ENCODE measurements around the gene JADE2. TPM values are rescaled to one million over a fixed set of nuclear protein-coding genes. Genes with fewer than 3 reads are reported as not detected.
"Not testable (repeated sequence)": the region's sequence is repeated elsewhere in the genome, so short reads cannot be mapped to it uniquely, and the experiment has no call there.

The JADE2 gene
- total RNA-seq, 2 donors from 2014 or later: 28.0 to 41.0 TPM

DNA sequence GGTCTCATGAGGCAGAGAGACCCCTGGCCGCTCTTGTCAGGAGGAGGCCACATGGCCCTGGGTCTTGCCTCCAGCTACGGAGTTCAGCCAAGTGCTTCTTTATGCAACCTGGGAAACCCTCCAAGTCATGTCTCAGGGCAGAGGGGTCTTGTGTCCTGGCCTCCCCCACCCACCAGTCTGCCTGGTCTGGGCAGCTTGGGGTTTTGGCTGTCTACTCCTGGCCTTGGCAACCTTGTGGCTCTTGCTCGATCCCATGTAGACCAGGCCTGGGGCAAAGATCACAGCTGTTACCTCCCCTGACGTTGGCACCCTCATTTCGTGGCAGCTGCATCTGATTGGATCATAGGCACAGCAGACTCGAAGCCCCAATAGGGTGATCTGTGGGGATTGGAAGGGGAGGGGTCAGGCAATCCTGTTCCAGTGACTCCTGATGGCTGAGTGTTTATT lies 28.4 kb downstream of the JADE2 start:
- 51 to 100% methylated on average over 1 to 6 of the region's 6 CpGs for WGBS, 2 donors
- H3K4me1 ChIP-seq: peaks cover 44% of the 10 kb centered on the region
- no peak overlapping the region for H3K4me3 ChIP-seq
- TF ChIP-seq POLR2A (IDR thresholded peaks at IDR 0.05): no peak
- TF ChIP-seq, protein P1, sequence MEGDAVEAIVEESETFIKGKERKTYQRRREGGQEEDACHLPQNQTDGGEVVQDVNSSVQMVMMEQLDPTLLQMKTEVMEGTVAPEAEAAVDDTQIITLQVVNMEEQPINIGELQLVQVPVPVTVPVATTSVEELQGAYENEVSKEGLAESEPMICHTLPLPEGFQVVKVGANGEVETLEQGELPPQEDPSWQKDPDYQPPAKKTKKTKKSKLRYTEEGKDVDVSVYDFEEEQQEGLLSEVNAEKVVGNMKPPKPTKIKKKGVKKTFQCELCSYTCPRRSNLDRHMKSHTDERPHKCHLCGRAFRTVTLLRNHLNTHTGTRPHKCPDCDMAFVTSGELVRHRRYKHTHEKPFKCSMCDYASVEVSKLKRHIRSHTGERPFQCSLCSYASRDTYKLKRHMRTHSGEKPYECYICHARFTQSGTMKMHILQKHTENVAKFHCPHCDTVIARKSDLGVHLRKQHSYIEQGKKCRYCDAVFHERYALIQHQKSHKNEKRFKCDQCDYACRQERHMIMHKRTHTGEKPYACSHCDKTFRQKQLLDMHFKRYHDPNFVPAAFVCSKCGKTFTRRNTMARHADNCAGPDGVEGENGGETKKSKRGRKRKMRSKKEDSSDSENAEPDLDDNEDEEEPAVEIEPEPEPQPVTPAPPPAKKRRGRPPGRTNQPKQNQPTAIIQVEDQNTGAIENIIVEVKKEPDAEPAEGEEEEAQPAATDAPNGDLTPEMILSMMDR (IDR thresholded peaks at IDR 0.05): no peak
- H3K9me3 ChIP-seq: no peaks in the 10 kb centered on the region
- peak overlapping the region in 3 of 4 donors; percentile 23 to 46 (median 38) for H3K27ac ChIP-seq
- intact Hi-C loops (cut with DNase I): no loop called here
- no peak for ATAC-seq
- H3K27me3 ChIP-seq: no peaks in the 10 kb centered on the region
- H3K36me3 ChIP-seq (replicated peaks in 1 of 2; ENCODE audit: insufficient read depth in 1 of 2, low read depth in 2 of 2): peaks cover 0 to 4% of the 10 kb centered on the region in 2 donors
- DNase-seq: no peak

DNA sequence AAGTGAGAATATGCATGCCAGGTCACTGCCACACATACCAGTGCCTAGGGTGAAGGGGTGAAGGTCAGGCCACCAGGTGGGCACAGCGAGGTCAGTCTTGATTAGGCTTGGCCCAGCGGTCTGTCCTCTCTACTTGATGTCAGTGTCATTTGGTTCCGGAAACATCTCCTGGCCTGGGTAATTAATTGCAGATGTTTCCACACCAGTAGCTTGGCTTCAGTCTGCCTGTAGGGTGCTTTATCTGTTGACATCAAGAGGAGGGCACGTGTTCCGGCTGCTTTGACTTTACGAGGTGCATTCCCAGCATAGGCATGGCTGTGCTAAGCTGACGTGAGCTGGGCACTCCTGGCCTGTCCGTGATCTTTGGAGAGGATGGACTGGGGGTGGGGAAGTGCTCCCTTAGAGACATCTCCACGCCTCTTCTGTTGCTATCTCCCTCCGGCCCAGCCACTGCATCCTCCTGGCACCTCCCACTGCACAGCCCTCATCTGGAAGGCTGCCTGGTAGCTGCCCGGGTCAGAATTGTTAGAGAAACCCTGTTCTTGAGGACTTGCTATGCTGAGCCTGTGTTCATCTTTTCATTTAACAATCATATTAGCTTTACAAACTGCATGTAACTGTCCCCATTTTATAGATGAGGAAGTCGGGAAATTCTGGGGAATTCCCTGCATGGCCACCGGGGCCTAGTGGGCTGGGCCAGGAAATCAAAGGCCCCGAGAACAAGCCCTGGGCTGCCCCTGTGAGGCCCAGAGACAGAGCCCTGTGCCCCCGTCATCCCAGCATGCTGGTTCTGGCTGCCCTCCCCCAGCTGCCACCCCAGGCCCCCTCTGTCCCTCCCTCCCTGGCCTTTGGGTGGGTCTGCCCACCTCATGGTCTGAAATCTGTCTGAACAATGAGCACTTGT lies 29.1 kb downstream of the JADE2 start:
- WGBS, 2 donors: 53 to 56% methylated on average over 7 to 15 of the region's 15 CpGs
- no peaks in the 10 kb centered on the region for H3K27me3 ChIP-seq
- ATAC-seq (no peak), DNase-seq (peak in 3 of 4 donors; percentile 40 to 60 (median 47))
- H3K9me3 ChIP-seq: no peaks in the 10 kb centered on the region
- TF ChIP-seq, protein P1 (IDR thresholded peaks at IDR 0.05): no peak
- TF ChIP-seq POLR2A (IDR thresholded peaks at IDR 0.05): no peak
- H3K36me3 ChIP-seq (replicated peaks in 1 of 2; ENCODE audit: insufficient read depth in 1 of 2, low read depth in 2 of 2): peaks cover 0 to 4% of the 10 kb centered on the region in 2 donors
- H3K27ac ChIP-seq: peak overlapping the region in 2 of 4 donors; percentile 38 to 46
- no peak overlapping the region for H3K4me3 ChIP-seq
- intact Hi-C loops (cut with DNase I): no loop called here
- peaks cover 44% of the 10 kb centered on the region for H3K4me1 ChIP-seq

DNA sequence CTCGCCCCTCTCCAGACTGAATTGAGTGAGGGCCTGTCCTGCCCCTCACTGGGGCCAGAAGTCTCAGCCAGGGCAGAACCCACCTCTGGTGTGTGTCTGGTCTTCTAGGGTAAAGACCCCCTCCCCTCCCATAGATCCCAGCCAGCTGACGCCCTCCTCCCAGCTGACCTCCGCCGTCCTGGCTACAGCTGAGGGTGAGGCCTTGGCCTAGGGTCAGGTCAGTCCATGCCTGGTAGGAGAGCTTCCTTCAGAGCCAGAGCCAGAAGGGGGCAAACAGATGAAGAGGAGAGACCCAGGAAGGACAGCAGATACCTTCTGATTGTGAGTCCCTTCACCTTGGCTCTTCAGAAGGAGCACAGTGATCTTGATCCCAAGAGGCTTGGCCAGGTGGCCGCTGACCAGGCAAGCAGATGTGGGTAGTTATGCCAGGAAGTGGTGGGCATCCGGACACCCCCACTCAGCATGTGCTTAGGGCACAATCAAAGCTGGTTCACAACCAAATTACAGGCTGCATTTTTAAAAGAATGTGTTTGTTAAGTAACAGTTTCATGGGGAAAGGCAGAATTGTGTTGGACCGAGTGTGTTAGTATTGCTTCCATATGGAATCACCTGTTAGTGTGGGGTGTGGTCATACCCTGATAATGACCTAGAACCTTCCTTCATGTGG lies 29.9 kb downstream of the JADE2 start:
- peaks cover 40% of the 10 kb centered on the region for H3K4me1 ChIP-seq
- peaks cover 6 to 10% of the 10 kb centered on the region in 2 donors for H3K36me3 ChIP-seq (replicated peaks in 1 of 2; ENCODE audit: insufficient read depth in 1 of 2, low read depth in 2 of 2)
- WGBS, 2 donors: 68 to 77% methylated on average over 5 to 7 of the region's 7 CpGs
- ATAC-seq (no peak), DNase-seq (no peak)
- peak overlapping the region in 3 of 4 donors; percentile 6 to 41 (median 33) for H3K27ac ChIP-seq
- H3K27me3 ChIP-seq: no peaks in the 10 kb centered on the region
- no peak overlapping the region for H3K4me3 ChIP-seq
- intact Hi-C loops (cut with DNase I): no loop called here
- no peaks in the 10 kb centered on the region for H3K9me3 ChIP-seq
- TF ChIP-seq POLR2A (IDR thresholded peaks at IDR 0.05): no peak
- TF ChIP-seq, protein P1 (IDR thresholded peaks at IDR 0.05): no peak

DNA sequence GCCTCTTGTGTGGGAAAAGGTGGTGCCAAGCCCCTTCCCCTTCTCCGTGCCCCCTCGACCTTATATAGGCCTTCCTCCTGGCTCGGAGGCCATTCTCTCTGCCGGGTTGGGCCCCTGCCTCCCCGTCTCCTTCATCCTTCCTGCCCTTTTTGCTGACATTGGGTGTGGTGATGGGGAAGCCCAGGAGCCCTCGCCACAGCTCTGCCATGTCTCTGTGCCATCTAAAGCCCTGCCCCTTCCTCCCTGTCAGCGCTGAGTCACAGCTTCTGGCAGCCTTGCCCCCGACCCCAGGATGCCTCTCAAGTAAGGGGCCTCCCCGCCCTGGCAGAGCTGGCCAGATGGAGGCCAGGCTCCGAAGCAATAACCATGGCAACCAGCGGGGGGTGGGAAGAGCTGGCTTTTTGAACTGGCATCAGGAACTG lies 30.4 kb downstream of the JADE2 start:
- H3K27me3 ChIP-seq: no peaks in the 10 kb centered on the region
- peaks cover 11 to 16% of the 10 kb centered on the region in 2 donors for H3K36me3 ChIP-seq (replicated peaks in 1 of 2; ENCODE audit: insufficient read depth in 1 of 2, low read depth in 2 of 2)
- WGBS, 2 donors: 46 to 76% methylated on average over 10 to 11 of the region's 11 CpGs
- DNase-seq: peak in 3 of 4 donors; percentile 38 to 55 (median 50)
- H3K27ac ChIP-seq: peak overlapping the region in 2 of 4 donors; percentile 33 to 41
- no peak overlapping the region for H3K4me3 ChIP-seq
- peaks cover 34% of the 10 kb centered on the region for H3K4me1 ChIP-seq
- ATAC-seq: no peak
- intact Hi-C loops (cut with DNase I): no loop called here
- no peak for TF ChIP-seq POLR2A (IDR thresholded peaks at IDR 0.05)
- TF ChIP-seq, protein P1 (IDR thresholded peaks at IDR 0.05): no peak
- no peaks in the 10 kb centered on the region for H3K9me3 ChIP-seq

DNA sequence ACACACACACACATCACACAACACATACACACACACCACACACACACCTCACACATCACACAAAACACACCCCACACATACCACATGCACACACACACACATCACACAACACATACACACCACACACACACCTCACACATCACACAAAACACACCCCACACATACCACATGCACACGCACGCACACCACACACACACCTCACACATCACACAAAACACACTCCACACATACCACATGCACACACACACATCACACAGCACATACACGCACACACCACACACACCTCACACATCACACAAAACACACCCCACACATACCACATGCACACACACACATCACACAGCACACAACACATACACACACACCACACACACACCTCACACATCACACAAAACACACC lies 31.1 kb downstream of the JADE2 start:
- H3K27me3 ChIP-seq; H3K27ac ChIP-seq; H3K4me3 ChIP-seq; intact Hi-C loops (cut with DNase I); H3K9me3 ChIP-seq; DNase-seq; ATAC-seq: not testable (repeated sequence)
- Histone ChIP-seq H3K36me3 (replicated peaks in 1 of 2; ENCODE audit: insufficient read depth in 1 of 2, low read depth in 2 of 2) (peaks cover 14 to 21% of the 10 kb centered on the region in 2 donors), H3K4me1 (peaks cover 34% of the 10 kb centered on the region)
- WGBS, 2 donors: 92 to 94% methylated on average over 3 of the region's 3 CpGs
